ENCODE data around the gene SARNP. TPM values are rescaled to one million over a fixed set of nuclear protein-coding genes. Genes with fewer than 3 reads are reported as not detected.

Gene SARNP
- total RNA-seq, 2 experiments from 2014 or later: 86.1 to 92.0 TPM

GRCh38 chr12:55809274-55809673 lies 8.2 kb downstream of the SARNP start:
- H3K27ac ChIP-seq (ENCODE audit: low read depth, low read length, poor library complexity, severe bottlenecking): no peak overlapping the region
- intact Hi-C loops (cut with micrococcal nuclease; ENCODE audit: unreplicated experiment): no loop called here
- no peak overlapping the region for H3K4me3 ChIP-seq (ENCODE audit: low read depth, low read length, poor library complexity, severe bottlenecking)
- ChIA-PET POLR2A (interaction anchor here (1.0 to 2.2 kb wide), 2 partner anchors 8 to 15 kb away, joined by 3 to 6 read pairs; partner anchors contain the start of genes ORMDL2 and SARNP), CTCF (ENCODE audit: unreplicated experiment) (no interaction called here)
- BruUV-seq (replicated peaks): no TSS peak
- no peak overlapping the region for H3K4me2 ChIP-seq (ENCODE audit: low read length)
- no peak for TF ChIP-seq EZH2phosphoT487 (IDR thresholded peaks at IDR 0.05; ENCODE audit: borderline replicate concordance, low read depth, low read length)
- no peak for TF ChIP-seq CTCF (conservative IDR thresholded peaks at IDR 0.05; ENCODE audit: low read length)
- no peak for DNase-seq (ENCODE audit: low spot score)
- peaks cover 100% of the 10 kb centered on the region for H3K79me2 ChIP-seq (ENCODE audit: insufficient read depth, low read depth, low read length)
- peaks cover 13% of the 10 kb centered on the region for H4K20me1 ChIP-seq (ENCODE audit: insufficient read depth, low read length)
- H2AFZ ChIP-seq (ENCODE audit: low read length): no peak overlapping the region
- peaks cover 88% of the 10 kb centered on the region for H3K36me3 ChIP-seq (ENCODE audit: insufficient read depth, low read length)
- H3K9me2 ChIP-seq (ENCODE audit: insufficient read depth, low read length): no peaks in the 10 kb centered on the region
- H3K4me1 ChIP-seq (ENCODE audit: insufficient read depth, low read length, poor library complexity, severe bottlenecking): peaks cover under 1% of the 10 kb centered on the region
- H3K9me3 ChIP-seq (ENCODE audit: low read length): no peaks in the 10 kb centered on the region

GRCh38 chr12:55806982-55807381 lies 10.5 kb downstream of the SARNP start:
- Histone ChIP-seq H3K9me2 (ENCODE audit: insufficient read depth, low read length) (no peaks in the 10 kb centered on the region), H3K36me3 (ENCODE audit: insufficient read depth, low read length) (peaks cover 88% of the 10 kb centered on the region), H3K79me2 (ENCODE audit: insufficient read depth, low read depth, low read length) (peaks cover 99% of the 10 kb centered on the region), H4K20me1 (ENCODE audit: insufficient read depth, low read length) (peaks cover 14% of the 10 kb centered on the region), H2AFZ (ENCODE audit: low read length) (no peak overlapping the region), H3K27ac (ENCODE audit: low read depth, low read length, poor library complexity, severe bottlenecking) (no peak overlapping the region), H3K9me3 (ENCODE audit: low read length) (no peaks in the 10 kb centered on the region), H3K4me1 (ENCODE audit: insufficient read depth, low read length, poor library complexity, severe bottlenecking) (no peaks in the 10 kb centered on the region), H3K4me3 (ENCODE audit: low read depth, low read length, poor library complexity, severe bottlenecking) (no peak overlapping the region), H3K4me2 (ENCODE audit: low read length) (no peak overlapping the region)
- ChIA-PET CTCF (ENCODE audit: unreplicated experiment) (no interaction called here), POLR2A (interaction anchor here (0.6 to 1.4 kb wide), 5 partner anchors 9 to 68 kb away, joined by 3 to 4 read pairs (median 4); partner anchors contain the start of genes ORMDL2 and SARNP)
- no peak for TF ChIP-seq CTCF (conservative IDR thresholded peaks at IDR 0.05; ENCODE audit: low read length)
- no peak for TF ChIP-seq EZH2phosphoT487 (IDR thresholded peaks at IDR 0.05; ENCODE audit: borderline replicate concordance, low read depth, low read length)
- DNase-seq (ENCODE audit: low spot score): no peak
- BruUV-seq (replicated peaks): no TSS peak
- intact Hi-C loops (cut with micrococcal nuclease; ENCODE audit: unreplicated experiment): no loop called here

GRCh38 chr12:55797550-55797949 lies 20.0 kb downstream of the SARNP start:
- Histone ChIP-seq H2AFZ (ENCODE audit: low read length) (no peak overlapping the region), H3K4me1 (ENCODE audit: insufficient read depth, low read length, poor library complexity, severe bottlenecking) (no peaks in the 10 kb centered on the region), H3K27ac (ENCODE audit: low read depth, low read length, poor library complexity, severe bottlenecking) (no peak overlapping the region), H3K79me2 (ENCODE audit: insufficient read depth, low read depth, low read length) (peaks cover 20% of the 10 kb centered on the region; the same call in 1 of the 2 replicates), H3K36me3 (ENCODE audit: insufficient read depth, low read length) (peaks cover 98% of the 10 kb centered on the region), H3K9me2 (ENCODE audit: insufficient read depth, low read length) (no peaks in the 10 kb centered on the region), H4K20me1 (ENCODE audit: insufficient read depth, low read length) (peaks cover 7% of the 10 kb centered on the region; the same call in 1 of the 2 replicates), H3K9me3 (ENCODE audit: low read length) (no peaks in the 10 kb centered on the region), H3K4me2 (ENCODE audit: low read length) (no peak overlapping the region), H3K4me3 (ENCODE audit: low read depth, low read length, poor library complexity, severe bottlenecking) (no peak overlapping the region)
- intact Hi-C loops (cut with micrococcal nuclease; ENCODE audit: unreplicated experiment): loop anchor here (1.0 kb wide), 2 partner anchors 54 to 58 kb away; partner anchors contain the start of gene GDF11
- TF ChIP-seq CTCF (conservative IDR thresholded peaks at IDR 0.05; ENCODE audit: low read length) (no peak), EZH2phosphoT487 (IDR thresholded peaks at IDR 0.05; ENCODE audit: borderline replicate concordance, low read depth, low read length) (no peak)
- POLR2A ChIA-PET: interaction anchor here (0.6 kb wide), 1 partner anchor 9 kb away, joined by 3 read pairs; no protein-coding TSS in a partner anchor
- DNase-seq (ENCODE audit: low spot score): no peak
- CTCF ChIA-PET (ENCODE audit: unreplicated experiment): no interaction called here
- BruUV-seq (replicated peaks): no TSS peak
